ENCODE results near the gene CFAP73.

- TF ChIP-seq POLR2AphosphoS5 (IDR thresholded peaks at IDR 0.05; ENCODE audit: low read depth, low read length): no peak
- TF ChIP-seq CTCF (IDR thresholded peaks at IDR 0.05 in 2 of 3, conservative IDR thresholded peaks at IDR 0.05 in 1 of 3; ENCODE audit: borderline replicate concordance in 1 of 3, insufficient read depth in 1 of 3, low read depth in 2 of 3, low read length in 2 of 3): no peak
- TF ChIP-seq MAX (IDR thresholded peaks at IDR 0.05): no peak
- no peak for TF ChIP-seq REST (IDR thresholded peaks at IDR 0.05; ENCODE audit: low read depth)
- TF ChIP-seq EZH2phosphoT487 (IDR thresholded peaks at IDR 0.05; ENCODE audit: borderline replicate concordance): no peak
- no peak for TF ChIP-seq YY1 (IDR thresholded peaks at IDR 0.05; ENCODE audit: extremely low read depth, insufficient replicate concordance, low read depth, low read length)
- TF ChIP-seq RAD21 (IDR thresholded peaks at IDR 0.05; ENCODE audit: low read depth): no peak
- TF ChIP-seq ZFX (IDR thresholded peaks at IDR 0.05): no peak
- TF ChIP-seq POLR2A (IDR thresholded peaks at IDR 0.05; ENCODE audit: borderline replicate concordance, extremely low read depth, insufficient read depth, insufficient read length): no peak
- TF ChIP-seq SIN3A (IDR thresholded peaks at IDR 0.05; ENCODE audit: low read depth): no peak
- TF ChIP-seq EZH2 (IDR thresholded peaks at IDR 0.05): no peak
- no peak for TF ChIP-seq ZNF274 (IDR thresholded peaks at IDR 0.05; ENCODE audit: low read depth, low read length)
- no peak for TF ChIP-seq FOSL1 (IDR thresholded peaks at IDR 0.05; ENCODE audit: low read depth)
- no peak for TF ChIP-seq TCF7L2 (IDR thresholded peaks at IDR 0.05; ENCODE audit: borderline replicate concordance, extremely low read depth, insufficient read depth, insufficient read length)
Observed at GRCh38 chr12:113116875-113117274, 32.6 kb upstream of the CFAP73 start.

Data from HCT116 (cell line).